IPS-NIHi7 (cell line): ENCODE data around the gene ANXA11.

Experiments
- DNase-seq: peaks from one replicate; pipeline ENCODE4 v3.0.0; 2012; ENCODE audit warnings: mixed read lengths; ENCODE audit errors: extremely low spot score

The ANXA11 gene

GRCh38 chr10:80104066-80104926, 101.0 kb downstream of the ANXA11 start:
- DNase-seq = no peak
